Measurements from ENCODE around the gene PARVA.

Gene PARVA

DNA sequence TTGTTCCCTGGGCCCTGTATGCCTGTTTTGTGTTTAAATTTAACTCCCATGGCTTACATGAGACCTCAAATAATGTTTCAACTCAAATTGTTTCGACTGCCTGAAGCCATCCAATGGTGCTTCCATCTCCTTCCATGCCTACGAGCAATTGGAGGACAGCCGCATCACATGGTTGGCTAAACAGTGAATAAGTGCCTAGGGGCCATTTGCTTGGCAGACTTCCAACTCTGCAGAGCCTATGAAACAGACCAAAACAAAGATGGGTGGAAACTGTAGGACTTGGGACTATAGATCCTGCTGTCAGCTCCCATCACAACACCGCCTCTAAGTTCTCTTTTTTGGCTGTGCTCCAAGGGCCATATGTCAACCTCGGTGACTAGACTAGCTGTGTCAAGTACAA lies 84.1 kb downstream of the PARVA start:
- no peak for FAIRE-seq

DNA sequence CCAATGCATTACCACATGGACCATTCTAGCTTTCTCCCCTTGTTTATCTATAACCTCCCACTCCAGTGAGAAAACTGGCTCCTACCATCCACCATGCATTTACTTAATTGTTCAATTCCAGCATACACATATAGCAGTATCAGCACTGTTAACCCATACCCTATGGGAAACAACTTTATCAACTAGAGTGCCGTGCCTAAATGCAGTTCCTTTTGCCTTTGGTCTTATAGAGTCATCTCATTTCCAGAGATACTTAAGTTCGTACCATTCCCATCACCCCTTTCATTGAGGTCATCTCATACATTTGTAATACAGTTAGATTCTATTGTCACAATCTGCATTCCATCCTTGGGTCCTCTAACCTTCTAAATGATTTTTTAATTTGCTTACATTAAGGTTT lies 86.9 kb downstream of the PARVA start:
- no peak for FAIRE-seq

DNA sequence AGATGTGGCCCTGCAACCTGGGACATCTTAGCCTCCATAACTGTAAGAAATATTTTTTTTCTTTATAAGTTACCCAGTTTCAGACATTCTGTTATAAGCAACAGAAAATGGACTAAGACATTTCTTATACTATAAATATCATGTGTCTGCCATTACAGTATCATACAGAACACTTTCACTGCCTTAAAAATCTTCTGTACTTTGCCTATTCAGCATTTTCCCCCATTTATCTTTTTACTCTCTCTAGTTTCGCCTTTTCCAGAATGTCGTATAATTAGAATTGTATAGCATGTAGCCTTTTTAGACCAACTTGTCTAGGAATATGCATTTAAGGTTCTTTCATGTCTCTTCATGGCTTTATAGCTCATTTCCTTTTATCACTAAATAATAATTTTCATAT lies 88.0 kb downstream of the PARVA start:
- no peak for FAIRE-seq

DNA sequence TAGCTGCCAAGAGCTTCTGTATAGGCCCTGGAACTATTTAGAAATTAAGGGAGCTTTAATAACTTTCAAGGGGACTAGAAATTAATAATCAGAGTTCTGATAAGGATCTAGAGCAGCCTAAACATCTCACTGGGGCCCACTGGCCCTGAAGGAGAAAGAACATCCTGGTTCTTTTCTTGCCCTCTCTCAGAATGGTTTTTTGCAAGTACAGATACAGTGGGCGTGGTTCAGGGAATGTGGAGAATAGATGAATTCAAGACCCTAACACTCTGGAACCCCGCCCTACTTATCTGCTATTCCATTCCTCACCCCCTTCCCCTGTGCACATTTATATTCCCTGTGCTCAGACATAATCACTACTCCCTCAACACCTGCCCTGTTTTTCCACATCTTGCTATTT lies 90.2 kb downstream of the PARVA start:
- FAIRE-seq = no peak

DNA sequence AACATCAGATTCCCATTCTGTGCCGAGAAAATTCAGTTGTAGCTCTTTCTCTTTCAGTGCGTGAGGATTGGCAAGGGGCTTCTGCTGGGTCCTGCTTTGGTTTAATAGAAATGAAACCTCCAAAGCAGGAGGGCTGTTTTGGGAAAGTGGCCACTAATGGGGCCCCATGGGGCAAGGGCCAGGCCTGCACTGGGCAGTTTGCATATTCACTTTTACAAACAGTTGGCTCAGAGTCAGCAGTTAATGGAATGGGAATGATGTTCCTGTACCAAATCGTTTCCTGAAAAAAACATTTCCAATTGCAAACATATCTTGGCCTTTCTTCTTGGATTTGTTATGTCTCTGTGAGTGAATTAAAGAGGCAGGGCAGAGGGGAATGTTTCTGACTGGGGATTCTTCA lies 92.1 kb downstream of the PARVA start:
- no peak for FAIRE-seq

DNA sequence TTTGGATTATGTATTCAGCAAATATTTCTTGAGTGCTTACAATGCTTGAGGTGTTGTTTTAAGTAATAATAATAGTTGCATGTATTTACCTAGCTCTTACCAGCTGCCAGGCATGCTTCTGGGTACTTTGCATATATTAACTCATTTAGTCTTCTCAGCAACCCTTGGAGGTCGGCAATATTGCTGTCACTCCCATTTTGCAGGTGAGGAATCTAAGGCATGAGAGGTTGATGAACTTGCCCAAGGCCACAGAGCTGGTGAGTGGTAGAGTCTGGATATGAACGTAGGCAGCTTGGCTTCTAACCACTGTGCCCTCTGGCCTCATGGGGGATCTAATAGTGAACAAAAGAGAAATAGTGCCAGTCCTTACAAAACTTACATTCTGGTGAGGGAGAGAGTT lies 92.9 kb downstream of the PARVA start:
- FAIRE-seq = no peak

DNA sequence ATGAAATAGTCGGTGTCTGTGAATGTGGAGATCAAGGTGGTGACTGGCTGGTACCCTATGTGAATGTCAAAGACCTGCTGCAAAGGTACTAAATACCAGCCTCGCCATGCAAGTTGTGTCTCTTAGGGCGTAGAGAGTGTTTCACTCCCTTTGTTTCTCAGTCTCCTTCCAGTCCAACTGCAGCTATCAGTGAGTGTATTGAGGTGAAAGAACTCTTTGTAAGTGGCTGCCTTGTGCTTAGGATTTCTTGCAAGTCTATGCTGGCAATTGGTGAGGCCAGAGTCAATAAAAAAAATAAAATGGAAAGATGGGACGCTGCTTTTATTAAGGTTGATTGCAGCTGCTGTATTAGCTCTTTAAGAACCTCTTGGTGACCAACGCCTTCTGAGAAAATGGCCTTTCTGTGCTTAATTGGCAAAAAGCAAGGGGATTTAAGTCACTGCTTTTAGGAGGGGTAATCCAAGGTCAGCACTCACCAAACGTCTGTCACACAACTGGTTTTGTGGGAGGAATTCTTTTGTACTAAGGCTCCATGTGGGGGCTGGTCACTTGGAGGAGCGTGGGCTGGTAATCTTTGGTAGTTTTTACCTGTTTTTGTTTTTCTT lies 95.1 kb downstream of the PARVA start:
- FAIRE-seq = no peak

DNA sequence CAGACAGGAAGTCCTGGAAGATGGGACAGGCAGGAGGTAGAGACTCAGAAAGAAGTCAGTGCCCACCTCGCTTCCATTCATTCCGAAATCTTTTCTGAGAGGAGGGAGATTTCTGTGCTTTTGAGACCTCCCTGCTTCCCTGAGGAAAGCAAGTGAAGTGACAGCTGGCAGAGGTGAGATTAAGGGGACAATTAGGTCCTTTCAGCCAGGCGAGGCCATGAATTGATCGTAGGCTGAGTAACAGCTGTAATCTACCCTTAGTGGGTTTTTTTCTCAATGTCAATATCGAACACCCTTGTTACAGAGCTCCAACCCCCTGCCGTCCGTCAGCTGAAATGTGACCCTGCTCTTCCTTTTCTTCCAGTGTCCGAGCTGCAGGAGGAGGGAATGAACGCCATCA lies 96.0 kb downstream of the PARVA start:
- no peak for FAIRE-seq

DNA sequence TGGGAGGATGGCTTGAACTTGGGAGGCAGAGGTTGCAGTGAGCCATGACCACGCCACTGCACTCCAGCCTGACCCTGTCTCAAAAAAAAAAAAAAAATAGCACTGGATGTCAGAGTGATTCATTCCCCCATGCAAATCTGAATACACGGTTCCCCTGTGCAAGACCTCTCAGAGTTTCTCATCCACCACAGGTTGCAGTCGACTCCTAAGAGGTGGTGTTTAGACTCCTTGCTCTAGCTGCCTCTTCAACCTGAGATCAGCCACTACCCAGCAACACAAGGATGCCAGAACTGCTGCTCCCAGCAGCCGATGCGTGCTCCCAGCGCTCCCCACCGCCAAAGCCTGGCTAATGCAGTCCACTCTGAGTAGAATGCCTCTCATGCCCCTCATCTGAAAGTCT lies 97.5 kb downstream of the PARVA start:
- FAIRE-seq = no peak

DNA sequence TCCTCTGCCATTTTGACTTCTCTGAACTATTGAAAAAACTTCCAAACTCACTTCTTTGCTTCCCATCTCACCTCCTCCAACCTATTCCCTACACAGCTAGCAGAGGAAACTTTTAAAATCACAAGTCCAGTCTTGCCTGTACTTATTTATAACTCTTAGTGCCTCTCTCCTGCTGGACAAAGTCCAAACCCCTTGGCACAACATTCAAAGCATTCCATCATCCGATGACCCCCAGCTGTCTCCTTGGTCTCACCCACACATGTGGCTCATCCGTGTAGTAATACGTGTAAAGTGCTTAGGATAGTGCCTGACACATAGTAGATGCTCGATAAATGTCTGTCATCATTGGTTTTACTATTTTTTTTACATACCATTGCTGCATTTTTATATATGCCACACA lies 101.4 kb downstream of the PARVA start:
- no peak for FAIRE-seq

DNA sequence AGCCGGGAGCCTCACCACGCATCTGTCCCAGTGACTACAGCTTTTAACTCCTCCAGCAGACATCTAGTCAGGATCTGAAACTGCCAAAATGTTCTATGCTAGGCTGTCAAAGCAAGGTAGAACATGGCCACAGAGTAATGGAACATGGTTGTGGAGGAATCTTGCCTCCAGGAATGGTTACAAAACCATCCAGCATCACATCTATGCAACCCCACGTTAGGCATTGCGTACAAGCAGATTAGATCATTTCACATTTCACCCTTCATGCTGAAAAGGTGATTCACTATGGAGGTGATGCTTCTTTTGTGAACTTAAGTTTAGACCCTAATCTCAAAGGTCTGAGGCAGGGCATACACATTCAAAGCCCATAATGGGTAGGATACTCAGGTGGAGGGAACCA lies 103.0 kb downstream of the PARVA start:
- no peak for FAIRE-seq

DNA sequence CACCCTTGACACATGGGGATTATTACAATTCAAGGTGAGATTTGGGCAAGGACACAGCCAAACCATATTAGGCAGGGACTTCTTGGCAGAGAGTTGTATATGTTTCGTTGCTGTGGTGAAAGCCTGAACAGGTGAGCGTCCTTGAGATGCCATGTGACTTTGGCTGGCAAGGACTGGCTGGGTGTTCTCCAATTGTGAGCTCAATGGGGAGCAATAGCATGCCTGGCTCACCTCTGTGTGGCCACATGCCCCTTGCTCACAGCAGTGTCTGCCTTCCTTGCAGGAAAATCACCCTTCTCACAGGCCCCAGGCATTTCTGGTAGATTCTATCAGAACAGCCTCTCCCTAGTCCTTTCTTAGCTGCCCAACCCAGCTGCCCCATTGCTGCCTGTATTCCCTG lies 105.5 kb downstream of the PARVA start:
- FAIRE-seq = no peak

DNA sequence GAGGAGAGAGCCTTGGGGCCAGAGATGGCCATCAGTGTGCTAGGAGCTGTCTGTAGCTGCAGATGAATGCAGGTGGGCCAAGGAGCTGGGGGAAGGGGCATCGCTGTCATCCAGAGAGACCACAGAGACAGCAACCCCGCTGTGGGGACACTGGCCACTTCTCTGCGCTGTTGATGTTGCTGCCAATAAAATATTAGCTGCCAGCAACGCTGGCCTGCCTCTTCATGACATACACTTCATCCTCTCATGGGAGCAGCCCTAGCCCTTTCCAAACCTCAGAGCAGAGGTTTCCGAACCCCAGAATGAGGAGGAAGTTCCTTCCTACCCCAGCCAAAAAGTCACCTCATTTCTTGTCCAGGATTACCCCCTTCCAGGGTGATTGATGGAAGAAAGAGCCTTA lies 106.2 kb downstream of the PARVA start:
- no peak for FAIRE-seq

DNA sequence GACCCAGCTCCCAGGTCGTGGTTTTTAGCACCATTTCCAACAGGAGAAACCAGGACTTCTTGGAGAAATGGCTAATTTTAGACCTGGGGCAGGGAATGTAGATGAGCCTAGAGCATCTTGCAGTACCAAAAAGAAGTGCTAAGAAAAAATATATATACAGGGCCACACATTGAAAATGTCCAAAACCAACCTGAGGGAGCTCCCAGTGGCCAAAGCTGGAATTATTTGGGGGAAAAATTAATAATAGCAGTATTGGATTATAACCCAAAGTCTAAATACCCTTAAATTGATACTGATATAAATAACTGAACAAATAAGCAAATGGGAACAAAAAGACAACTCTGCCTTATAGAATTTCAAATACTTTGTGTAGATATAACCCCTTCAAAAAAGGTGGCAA lies 108.0 kb downstream of the PARVA start:
- FAIRE-seq = no peak

DNA sequence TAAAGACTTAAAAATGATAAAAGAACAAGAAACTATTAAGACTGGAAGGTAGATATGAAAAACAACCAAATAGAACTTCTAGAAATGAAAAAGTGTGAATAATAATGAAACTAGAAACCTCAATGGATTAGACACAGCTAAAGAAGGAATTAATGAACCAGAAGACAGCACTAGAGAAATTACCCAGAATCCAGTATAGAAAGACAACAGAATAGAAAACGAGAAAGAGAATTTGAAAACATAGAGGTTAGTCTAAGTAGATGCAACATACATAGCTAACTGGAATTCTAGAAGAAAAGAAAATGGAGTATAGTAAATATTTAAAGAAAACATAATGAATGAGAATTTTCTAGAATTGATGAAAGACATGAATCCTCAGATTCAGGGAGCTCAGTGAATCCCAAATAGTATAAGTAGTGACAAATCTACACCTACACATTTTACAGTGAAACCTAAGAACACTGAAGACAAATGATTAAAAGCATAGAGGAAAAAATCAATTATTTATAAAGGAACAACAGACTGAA lies 111.9 kb downstream of the PARVA start:
- no peak for FAIRE-seq

DNA sequence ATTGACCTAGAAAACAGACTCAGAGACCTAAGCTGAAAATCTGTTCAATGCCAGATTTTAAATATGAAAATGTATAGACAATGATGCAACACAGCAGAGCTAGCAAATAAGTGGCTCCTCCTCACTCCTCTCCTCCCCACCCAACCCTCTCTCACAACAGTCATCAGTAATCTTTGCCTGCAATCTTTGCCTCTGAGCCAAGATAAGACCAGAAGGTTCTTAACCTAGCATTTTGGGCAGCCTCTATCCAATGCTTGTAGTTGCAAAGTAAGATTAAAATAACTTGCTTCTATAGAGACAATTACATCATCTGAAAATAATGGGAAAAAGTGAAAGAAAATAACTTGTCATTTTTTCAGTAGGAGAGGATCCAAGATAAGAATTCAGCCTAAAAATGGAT lies 117.3 kb downstream of the PARVA start:
- no peak for FAIRE-seq

DNA sequence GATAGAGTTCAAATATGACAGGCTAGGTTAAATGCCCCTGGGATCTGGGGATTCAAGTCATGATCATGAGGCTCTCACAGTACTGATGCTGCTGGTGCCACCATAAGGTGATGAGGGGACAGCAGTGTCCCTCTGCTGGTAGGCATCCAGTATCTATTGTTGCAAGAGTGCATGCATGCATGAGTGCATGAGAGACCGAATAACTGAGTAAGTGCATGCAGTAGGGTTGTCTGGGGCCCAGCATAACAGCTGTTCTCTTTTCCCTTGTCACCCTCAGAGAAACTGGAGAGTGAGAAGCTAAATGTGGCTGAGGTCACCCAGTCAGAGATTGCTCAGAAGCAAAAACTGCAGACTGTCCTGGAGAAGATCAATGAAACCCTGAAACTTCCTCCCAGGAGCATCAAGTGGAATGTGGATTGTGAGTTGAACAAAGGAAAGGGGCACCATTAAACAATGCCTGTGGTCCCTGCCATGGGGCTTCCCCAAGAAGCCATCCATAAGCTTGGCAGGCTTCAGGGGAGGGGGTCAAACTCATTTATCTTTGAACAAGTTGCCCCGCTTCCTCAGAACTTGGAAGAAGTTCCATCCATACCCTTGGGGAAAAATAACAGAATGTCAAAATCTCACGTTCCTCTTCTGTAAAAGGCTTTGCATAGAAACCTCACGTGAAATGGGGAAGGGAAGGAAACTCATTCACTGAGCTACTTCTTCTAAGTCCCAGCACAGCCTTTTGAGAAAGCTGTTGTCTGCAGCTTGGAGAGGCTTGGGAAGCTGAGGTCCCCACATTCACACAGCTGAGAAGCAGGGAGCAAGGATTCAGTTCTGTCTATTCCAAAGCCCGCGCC lies 119.0 kb downstream of the PARVA start:
- no peak for FAIRE-seq

DNA sequence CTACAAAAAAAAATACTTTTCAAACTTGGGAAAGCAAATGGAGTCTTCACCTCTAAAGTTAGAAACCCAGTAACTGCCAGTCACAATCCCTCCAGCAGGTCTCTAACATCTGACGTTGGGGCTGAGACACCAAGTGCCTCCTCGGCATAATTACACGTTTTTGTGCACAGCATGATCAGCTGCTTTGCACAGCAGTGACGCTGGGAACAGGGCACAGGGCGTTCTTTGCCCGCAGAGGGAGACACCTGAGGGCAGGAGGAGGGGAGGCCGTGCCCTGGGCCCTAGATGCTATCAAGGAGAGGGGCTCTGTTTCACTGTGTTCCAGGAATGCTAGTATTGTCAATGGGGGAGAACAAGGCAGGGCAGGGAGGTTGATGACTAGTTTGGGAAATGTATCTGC lies 120.1 kb downstream of the PARVA start:
- no peak for FAIRE-seq

DNA sequence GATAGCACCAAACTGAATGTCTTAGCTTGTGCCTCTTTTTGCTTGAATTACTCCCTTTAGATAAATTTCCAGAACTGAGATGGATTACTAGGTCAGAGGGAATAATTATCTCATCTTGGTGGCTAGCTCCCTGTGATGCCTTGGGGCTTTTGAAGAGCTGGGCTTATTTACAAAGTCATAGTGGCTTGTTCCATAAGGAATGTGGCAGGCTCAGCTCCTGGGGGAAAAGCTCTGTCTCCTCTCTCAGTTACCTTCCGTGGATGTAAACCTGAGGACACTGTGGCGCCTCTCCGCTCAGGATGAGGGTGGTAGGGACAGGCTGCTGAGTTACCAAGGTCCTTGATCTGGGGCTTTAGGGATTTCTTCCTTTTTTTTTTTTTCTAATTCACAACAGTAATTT lies 121.7 kb downstream of the PARVA start:
- no peak for FAIRE-seq

DNA sequence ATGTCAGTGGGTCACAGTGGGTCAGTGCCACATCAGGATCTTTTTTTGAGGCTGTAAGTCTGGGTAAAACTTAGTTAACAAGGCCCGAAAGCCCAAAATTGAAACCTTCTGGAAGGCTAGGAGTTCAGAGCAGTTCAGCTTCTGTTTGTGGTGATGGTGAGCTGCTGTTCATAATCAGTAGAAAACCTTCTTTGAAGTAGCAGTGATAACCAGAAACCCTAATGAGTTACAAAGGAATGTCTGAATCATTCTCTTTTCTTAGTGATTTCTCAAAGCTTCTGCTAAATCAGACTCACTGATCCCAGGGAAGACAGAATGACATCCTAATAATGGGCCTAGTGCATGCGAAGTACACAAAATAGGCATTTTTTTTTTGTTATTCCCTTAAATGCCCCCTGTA lies 124.7 kb downstream of the PARVA start:
- FAIRE-seq = no peak

DNA sequence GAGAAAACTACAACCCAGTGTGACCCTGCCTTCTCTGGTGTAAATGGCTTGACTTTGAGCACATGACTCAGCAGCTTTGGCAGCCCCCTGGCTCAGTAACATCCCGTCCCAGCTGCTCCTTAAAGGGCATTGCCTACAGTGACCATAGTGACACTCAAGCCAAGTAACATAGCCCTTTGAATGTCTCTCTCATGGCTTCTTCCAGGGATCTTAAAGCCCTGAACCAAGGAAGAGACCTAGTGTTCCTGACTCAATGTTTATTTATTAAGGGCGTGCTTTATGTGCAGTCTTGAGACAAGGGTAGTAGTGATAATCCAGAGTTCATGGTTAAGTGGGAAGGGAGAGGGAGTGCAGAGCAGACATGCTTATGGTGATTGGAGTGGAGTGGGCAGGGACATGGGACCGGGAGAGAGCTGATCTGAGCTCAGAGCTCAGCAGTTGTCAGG lies 125.7 kb downstream of the PARVA start:
- no peak for FAIRE-seq

DNA sequence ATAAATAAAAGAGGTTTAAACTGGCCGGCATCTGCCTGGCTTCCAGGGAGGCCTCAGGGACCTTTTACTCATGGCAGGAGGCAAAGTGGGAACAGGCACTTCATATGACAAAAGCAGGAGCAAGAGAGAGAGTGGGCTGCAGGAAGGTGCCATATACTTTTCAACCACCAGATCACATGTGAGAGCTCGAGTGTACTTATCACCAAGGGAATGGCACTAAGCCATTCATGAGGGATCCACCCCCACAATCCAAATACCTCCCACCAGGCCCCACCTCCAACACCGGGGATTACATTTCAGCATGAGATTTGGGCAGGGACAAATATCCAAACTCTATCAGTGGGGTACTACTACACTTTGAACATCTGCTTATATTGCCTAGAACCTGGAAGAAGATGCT lies 126.5 kb downstream of the PARVA start:
- FAIRE-seq = no peak

DNA sequence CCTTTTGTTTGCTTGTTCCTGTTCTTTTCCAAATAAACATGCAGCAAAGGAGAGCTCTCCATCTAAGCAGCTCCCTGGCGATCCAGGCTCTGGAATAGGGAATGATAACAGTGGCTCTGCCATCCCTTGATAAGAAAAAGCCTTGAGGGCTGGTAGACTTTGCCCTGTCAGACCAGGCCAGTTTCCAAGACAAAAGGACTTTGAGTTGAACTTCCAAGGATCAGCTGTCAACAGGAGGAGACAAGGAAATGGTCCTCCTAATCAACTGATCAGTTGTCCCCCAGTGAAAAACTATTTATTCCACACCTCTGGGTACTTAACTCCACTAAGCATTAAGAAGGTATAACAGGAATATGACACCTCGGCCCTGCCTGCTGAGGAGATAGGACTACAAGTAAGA lies 127.8 kb downstream of the PARVA start:
- FAIRE-seq = no peak

DNA sequence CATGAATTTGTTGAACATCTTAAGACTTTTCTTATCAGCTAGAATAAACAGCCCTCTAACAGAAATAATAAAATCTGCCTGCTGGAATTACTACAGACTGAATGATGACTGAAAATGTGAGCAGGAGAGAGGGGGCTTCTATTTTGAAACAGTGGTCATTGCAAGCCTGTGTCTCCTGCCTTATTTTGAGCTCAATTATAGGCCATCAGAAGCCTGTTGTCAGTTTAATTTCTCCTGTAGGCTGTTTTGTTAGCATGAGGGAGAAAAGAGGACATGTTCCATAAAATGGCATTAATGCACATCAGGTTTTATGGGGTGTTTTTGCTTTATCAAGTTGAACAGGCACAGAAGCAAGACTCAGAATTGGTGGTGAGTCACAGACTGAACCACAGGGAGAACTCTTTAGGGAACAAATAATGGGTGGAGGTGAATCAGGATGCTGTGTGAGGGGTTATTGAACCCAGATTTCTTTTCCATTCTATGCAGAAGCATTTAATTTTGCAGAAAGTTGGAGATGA lies 129.1 kb downstream of the PARVA start:
- no peak for FAIRE-seq

Measured in islet of Langerhans (tissue), 1 donor.